Activated CD4-positive, alpha-beta T cell treated with anti-CD3 and anti-CD28 coated beads, Interleukin-2, amount 50 U/mL, for 4 hours (primary cell): ENCODE measurements around the gene CDK2AP2.
A peak's percentile ranks its signal among the peaks of the same experiment; 100 is the strongest.
"Not testable (repeated sequence)": the region's sequence is repeated elsewhere in the genome, so short reads cannot be mapped to it uniquely, and the experiment has no call there.

Experiments used
- DNase-seq, 2 experiments: peaks; one replicate each; pipeline ENCODE4 v3.0.0-alpha.2; 2020

CDK2AP2 gene

GRCh38 chr11:67507864-67508485, at the start of gene CDK2AP2:
Gene CDK2AP2, minus strand, starts transcription at chr11:67508162. Its CDS starts 80 bp downstream, at chr11:67508082.
- DNase-seq, result peak; percentile 93 to 95

- DNase-seq, result no peak
Observed at GRCh38 chr11:67556244-67556643, 48.3 kb upstream of the CDK2AP2 start.

- DNase-seq, result not testable (repeated sequence)
Observed at GRCh38 chr11:67551697-67552096, 43.7 kb upstream of the CDK2AP2 start.

GRCh38 chr11:67551127-67551526, 43.2 kb upstream of the CDK2AP2 start:
- DNase-seq, result no peak

- no peak for DNase-seq
Observed at GRCh38 chr11:67548555-67549110, 40.7 kb upstream of the CDK2AP2 start.

- not testable (repeated sequence) for DNase-seq
Observed at GRCh38 chr11:67548112-67548511, 40.1 kb upstream of the CDK2AP2 start.

- no peak for DNase-seq
Observed at GRCh38 chr11:67545280-67545679, 37.3 kb upstream of the CDK2AP2 start.

- no peak for DNase-seq
Observed at GRCh38 chr11:67544616-67545242, 36.8 kb upstream of the CDK2AP2 start.

GRCh38 chr11:67543585-67543984, 35.6 kb upstream of the CDK2AP2 start:
- DNase-seq, result no peak

- DNase-seq, result no peak
Observed at GRCh38 chr11:67542971-67543370, 35.0 kb upstream of the CDK2AP2 start.

GRCh38 chr11:67542169-67542568, 34.2 kb upstream of the CDK2AP2 start:
- no peak for DNase-seq

- DNase-seq, result no peak
Observed at GRCh38 chr11:67541198-67541597, 33.2 kb upstream of the CDK2AP2 start.

GRCh38 chr11:67539550-67539949, 31.6 kb upstream of the CDK2AP2 start:
- no peak for DNase-seq

GRCh38 chr11:67538823-67539505, 31.0 kb upstream of the CDK2AP2 start:
- DNase-seq, result no peak

- DNase-seq, result no peak
Observed at GRCh38 chr11:67538306-67538705, 30.3 kb upstream of the CDK2AP2 start.

- no peak for DNase-seq
Observed at GRCh38 chr11:67535561-67535960, 27.6 kb upstream of the CDK2AP2 start.

GRCh38 chr11:67534070-67534679, 26.2 kb upstream of the CDK2AP2 start:
- DNase-seq, result no peak

- no peak for DNase-seq
Observed at GRCh38 chr11:67532889-67533288, 24.9 kb upstream of the CDK2AP2 start.

GRCh38 chr11:67530282-67530592, 22.3 kb upstream of the CDK2AP2 start:
- no peak for DNase-seq

- no peak for DNase-seq
Observed at GRCh38 chr11:67528376-67528775, 20.4 kb upstream of the CDK2AP2 start.

- DNase-seq, result no peak
Observed at GRCh38 chr11:67525275-67525976, 17.5 kb upstream of the CDK2AP2 start.

- no peak for DNase-seq
Observed at GRCh38 chr11:67524480-67524808, 16.5 kb upstream of the CDK2AP2 start.
